ENCODE results near the gene OPALIN.

The OPALIN gene

DNA sequence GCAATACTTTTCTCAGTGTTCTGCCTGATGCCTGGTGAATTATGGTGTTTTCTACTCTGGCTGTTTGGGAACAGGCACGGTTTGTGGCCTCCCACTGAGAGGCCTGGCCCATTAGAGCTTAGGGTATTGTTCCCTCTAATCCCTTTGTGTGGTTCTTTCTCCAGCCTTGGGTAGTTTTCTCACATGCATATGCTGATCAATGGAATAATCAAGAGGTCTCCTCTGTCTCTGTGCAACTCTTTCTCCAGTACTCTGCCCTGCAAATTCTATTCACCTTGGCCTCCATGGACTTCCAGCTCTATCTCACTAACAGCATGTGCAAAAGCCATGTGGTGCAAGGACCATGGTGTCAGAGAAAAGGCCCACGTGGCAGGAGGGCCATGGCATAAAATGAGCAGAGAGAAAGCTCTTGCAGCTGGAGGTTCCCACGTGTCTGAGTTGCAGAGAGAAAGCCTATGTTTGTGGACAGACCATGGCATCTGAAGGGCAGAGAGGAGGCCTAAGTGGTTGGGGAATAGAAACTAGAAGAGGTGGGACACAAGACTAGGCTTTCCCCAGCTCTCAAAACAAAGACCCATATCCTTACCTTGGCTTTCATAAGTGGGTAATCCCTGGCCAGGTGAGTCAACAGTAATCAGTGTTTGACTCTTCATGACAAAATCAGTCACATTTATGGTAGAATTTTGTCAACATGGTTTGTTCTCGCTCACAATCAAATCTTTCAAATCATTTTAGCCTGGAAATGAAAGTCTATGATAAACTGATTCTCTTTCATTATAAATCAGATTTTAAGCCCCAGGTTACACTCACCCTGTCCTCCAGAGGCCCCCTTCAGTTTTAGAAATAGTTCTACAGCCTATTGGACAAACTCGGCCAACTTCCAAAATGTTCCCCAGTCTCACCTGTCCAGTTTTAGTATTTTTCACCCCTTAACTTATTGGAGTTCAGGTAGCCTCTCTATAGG, 17.3 kb downstream of the OPALIN start:
- Histone ChIP-seq H3K4me1 (ENCODE audit: control insufficient read depth in 2 of 2, insufficient read depth in 2 of 2, low read length in 2 of 2) (no peaks in the 10 kb centered on the region), H3K27ac (ENCODE audit: low read depth in 2 of 2, low read length in 2 of 2) (no peak overlapping the region), H3K9me3 (ENCODE audit: control insufficient read depth in 2 of 2, low read length in 2 of 2) (peaks cover 0 to 5% of the 10 kb centered on the region in 2 donors), H3K36me3 (ENCODE audit: control insufficient read depth in 2 of 2, insufficient read depth in 2 of 2, low read length in 2 of 2) (no peaks in the 10 kb centered on the region), H3K4me3 (ENCODE audit: low read length in 2 of 2) (no peak overlapping the region), H3K27me3 (ENCODE audit: control insufficient read depth in 2 of 2, insufficient read depth in 2 of 2, low read length in 2 of 2) (no peaks in the 10 kb centered on the region), H3K9ac (ENCODE audit: low read depth in 1 of 2, low read length in 2 of 2) (no peak overlapping the region)

DNA sequence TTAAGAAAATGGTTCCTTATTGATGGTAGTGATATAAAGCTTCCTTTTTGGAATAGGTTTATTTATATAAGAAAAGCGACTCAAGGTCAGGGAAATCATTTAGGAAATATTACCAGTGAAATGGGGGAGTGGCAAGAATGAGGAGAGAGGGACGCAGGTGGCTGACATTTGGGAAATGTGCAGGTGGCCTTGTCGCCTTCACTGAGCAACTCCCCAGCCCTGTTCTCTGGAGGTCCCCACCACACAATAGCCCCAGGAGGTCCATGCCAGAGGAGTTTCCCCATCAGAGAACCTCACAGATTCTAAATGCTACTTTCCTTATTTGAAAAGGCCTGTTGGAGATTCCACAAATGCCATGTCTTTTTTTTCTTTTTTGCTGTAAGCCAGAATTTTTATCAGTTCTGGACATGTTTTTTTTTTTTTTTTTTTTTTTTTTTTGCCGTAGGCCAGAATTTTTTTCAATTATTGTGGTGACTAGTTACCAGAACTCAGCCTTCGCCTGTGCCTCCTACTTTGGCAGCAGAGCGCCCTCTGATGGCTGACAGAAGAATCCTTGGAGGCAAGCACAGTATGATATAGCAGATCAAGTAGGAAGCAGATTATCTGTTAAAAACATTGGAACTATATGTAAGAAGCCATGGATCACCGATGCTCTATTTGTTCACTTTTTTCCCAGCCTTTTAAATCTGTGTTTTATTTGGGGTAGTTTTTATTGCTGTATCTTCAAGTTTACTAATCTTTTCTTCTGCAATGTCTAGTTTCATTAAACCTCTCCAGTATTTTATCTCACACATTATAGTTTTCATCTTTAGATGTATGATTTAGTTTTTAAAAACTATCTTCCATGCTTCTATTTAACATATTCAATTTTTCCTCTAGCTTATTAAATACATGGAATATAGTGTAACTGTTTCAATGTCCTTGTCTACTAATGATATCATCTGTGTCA, 18.6 kb downstream of the OPALIN start:
- no peaks in the 10 kb centered on the region for H3K9me3 ChIP-seq (ENCODE audit: control insufficient read depth in 2 of 2, low read length in 2 of 2)
- no peaks in the 10 kb centered on the region for H3K36me3 ChIP-seq (ENCODE audit: control insufficient read depth in 2 of 2, insufficient read depth in 2 of 2, low read length in 2 of 2)
- H3K4me1 ChIP-seq (ENCODE audit: control insufficient read depth in 2 of 2, insufficient read depth in 2 of 2, low read length in 2 of 2), result no peaks in the 10 kb centered on the region
- H3K9ac ChIP-seq (ENCODE audit: low read depth in 1 of 2, low read length in 2 of 2), result no peak overlapping the region
- H3K27ac ChIP-seq (ENCODE audit: low read depth in 2 of 2, low read length in 2 of 2), result no peak overlapping the region
- H3K27me3 ChIP-seq (ENCODE audit: control insufficient read depth in 2 of 2, insufficient read depth in 2 of 2, low read length in 2 of 2), result peaks cover 0 to 6% of the 10 kb centered on the region in 2 donors
- no peak overlapping the region for H3K4me3 ChIP-seq (ENCODE audit: low read length in 2 of 2)

DNA sequence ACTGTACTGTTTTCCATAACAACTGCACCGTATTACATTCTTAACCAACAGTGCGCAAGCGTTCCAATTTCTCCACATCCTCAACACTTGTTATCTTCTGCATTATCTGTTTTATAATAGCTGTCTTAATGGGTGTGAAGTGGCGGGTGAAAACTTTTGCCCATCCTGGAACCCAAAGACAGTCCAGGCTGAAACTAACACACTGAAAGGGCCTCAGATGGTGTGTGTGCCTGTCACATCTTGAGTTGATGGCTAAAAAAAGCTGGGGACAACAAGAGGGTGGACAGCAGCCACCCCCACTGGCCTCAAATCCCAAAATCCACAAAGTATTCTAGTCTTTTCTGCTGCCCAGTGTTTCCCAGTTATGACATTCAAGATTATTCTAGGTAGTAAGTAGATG, 19.4 kb downstream of the OPALIN start:
- Histone ChIP-seq H3K4me1 (ENCODE audit: control insufficient read depth in 2 of 2, insufficient read depth in 2 of 2, low read length in 2 of 2) (no peaks in the 10 kb centered on the region), H3K27ac (ENCODE audit: low read depth in 2 of 2, low read length in 2 of 2) (no peak overlapping the region), H3K4me3 (ENCODE audit: low read length in 2 of 2) (no peak overlapping the region), H3K36me3 (ENCODE audit: control insufficient read depth in 2 of 2, insufficient read depth in 2 of 2, low read length in 2 of 2) (no peaks in the 10 kb centered on the region), H3K9me3 (ENCODE audit: control insufficient read depth in 2 of 2, low read length in 2 of 2) (no peaks in the 10 kb centered on the region), H3K27me3 (ENCODE audit: control insufficient read depth in 2 of 2, insufficient read depth in 2 of 2, low read length in 2 of 2) (peaks cover 4 to 6% of the 10 kb centered on the region in 2 donors), H3K9ac (ENCODE audit: low read depth in 1 of 2, low read length in 2 of 2) (no peak overlapping the region)

DNA sequence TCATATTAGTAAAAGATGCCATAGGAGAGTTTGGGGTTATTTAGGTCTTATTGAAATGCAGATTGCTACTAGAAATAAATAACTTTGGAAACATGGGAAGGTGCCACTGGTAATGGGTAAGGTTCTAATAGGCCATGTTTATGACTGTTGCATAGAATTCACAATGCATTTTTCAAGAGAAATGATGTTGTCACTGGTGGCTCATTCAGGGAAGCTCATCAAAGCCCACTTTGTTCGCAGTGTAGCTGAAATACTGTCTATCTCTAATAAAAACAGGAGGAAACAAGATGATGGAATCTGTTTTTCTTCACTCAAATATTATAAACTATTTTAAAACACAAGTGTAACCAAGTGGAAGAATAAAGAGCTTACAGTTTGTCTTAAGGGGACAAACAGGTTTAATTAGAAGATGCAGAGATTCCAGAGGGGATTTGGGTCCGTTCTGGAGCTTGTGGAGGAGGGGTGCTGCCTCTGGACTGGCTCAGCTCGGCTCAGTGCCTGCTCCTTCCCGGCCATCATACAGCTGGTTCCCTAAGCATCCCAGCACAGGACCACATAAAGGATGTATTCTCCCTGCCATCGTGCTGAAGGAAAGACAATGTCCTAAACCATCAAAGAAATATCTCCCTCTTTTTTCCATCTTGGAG, 20.4 kb downstream of the OPALIN start:
- Histone ChIP-seq H3K27me3 (ENCODE audit: control insufficient read depth in 2 of 2, insufficient read depth in 2 of 2, low read length in 2 of 2) (peaks cover 6 to 7% of the 10 kb centered on the region in 2 donors), H3K9me3 (ENCODE audit: control insufficient read depth in 2 of 2, low read length in 2 of 2) (no peaks in the 10 kb centered on the region), H3K9ac (ENCODE audit: low read depth in 1 of 2, low read length in 2 of 2) (no peak overlapping the region)

DNA sequence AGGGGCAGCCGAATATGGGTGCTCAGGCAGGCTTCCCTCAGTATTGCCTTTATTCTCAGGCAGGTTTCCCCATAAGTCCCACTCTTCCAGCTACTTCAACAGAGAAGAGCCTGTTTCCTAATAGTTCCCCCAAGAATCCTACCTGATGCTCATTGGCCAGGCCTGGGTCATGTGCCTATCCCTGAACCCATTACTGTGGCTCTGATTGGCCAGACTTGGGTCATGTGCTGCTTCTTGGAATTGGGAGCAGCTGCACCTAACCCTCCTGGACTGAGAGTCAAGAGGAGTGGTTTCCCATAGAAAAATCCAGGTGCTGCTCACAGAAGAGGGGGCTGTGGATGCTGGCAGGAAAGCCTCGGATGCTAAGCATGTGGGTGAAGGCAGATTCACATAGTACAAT, 21.7 kb downstream of the OPALIN start:
- H3K4me3 ChIP-seq (ENCODE audit: low read length in 2 of 2), result no peak overlapping the region
- H3K4me1 ChIP-seq (ENCODE audit: control insufficient read depth in 2 of 2, insufficient read depth in 2 of 2, low read length in 2 of 2), result no peaks in the 10 kb centered on the region
- peaks cover 6 to 7% of the 10 kb centered on the region in 2 donors for H3K27me3 ChIP-seq (ENCODE audit: control insufficient read depth in 2 of 2, insufficient read depth in 2 of 2, low read length in 2 of 2)
- no peak overlapping the region for H3K9ac ChIP-seq (ENCODE audit: low read depth in 1 of 2, low read length in 2 of 2)
- H3K9me3 ChIP-seq (ENCODE audit: control insufficient read depth in 2 of 2, low read length in 2 of 2), result no peaks in the 10 kb centered on the region
- H3K27ac ChIP-seq (ENCODE audit: low read depth in 2 of 2, low read length in 2 of 2), result no peak overlapping the region
- no peaks in the 10 kb centered on the region for H3K36me3 ChIP-seq (ENCODE audit: control insufficient read depth in 2 of 2, insufficient read depth in 2 of 2, low read length in 2 of 2)

More for the DNA sequence above, 20.4 kb downstream of the OPALIN start:
- no peak overlapping the region for H3K4me3 ChIP-seq (ENCODE audit: low read length in 2 of 2)
- H3K27ac ChIP-seq (ENCODE audit: low read depth in 2 of 2, low read length in 2 of 2), result no peak overlapping the region
- no peaks in the 10 kb centered on the region for H3K36me3 ChIP-seq (ENCODE audit: control insufficient read depth in 2 of 2, insufficient read depth in 2 of 2, low read length in 2 of 2)
- H3K4me1 ChIP-seq (ENCODE audit: control insufficient read depth in 2 of 2, insufficient read depth in 2 of 2, low read length in 2 of 2), result no peaks in the 10 kb centered on the region

DNA sequence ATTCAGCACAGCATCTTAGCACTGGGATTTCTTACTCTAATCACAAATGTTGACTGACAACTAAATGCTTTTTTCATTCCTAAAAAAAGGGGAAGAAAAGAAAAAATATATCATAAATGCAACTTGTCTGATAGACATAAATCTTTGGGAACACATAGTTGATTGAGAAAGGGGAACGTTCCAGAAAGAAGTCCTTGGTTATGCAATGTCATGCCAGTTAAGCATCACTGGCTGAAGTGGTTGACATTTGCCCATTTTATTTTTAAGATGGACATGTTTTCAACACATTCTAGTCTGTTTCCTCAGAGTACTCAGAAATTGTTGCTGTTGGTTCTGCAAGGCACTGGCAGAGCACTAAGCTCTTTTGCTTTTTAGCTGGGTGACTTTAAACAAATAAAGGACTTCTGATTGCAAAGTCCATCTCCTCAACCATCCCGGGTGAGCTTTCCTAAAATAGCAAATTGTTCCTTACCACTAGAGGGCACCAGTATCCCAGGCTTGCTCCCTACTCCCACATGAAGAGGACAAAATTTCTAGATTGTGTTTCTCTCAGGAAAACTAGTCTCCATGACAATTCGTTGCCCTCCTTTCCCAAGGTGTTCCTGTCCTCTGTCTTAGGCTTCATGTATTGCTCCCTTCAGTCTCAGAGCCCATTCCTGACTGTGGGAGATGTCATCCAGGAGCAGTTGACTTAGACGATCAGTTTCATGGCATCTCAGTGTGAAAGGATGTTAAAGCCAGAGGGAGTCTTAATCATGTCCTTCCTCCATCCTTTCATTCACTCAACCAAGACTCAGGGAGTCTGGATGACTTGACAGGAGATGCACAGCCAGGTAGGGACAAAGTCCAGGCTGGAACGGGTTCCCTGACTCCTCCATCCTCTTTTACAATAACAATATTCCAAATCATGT, 23.9 kb downstream of the OPALIN start:
- Histone ChIP-seq H3K36me3 (ENCODE audit: control insufficient read depth in 2 of 2, insufficient read depth in 2 of 2, low read length in 2 of 2) (no peaks in the 10 kb centered on the region), H3K9ac (ENCODE audit: low read depth in 1 of 2, low read length in 2 of 2) (no peak overlapping the region), H3K4me3 (ENCODE audit: low read length in 2 of 2) (no peak overlapping the region), H3K9me3 (ENCODE audit: control insufficient read depth in 2 of 2, low read length in 2 of 2) (no peaks in the 10 kb centered on the region), H3K27me3 (ENCODE audit: control insufficient read depth in 2 of 2, insufficient read depth in 2 of 2, low read length in 2 of 2) (peaks cover 6 to 7% of the 10 kb centered on the region in 2 donors), H3K27ac (ENCODE audit: low read depth in 2 of 2, low read length in 2 of 2) (no peak overlapping the region), H3K4me1 (ENCODE audit: control insufficient read depth in 2 of 2, insufficient read depth in 2 of 2, low read length in 2 of 2) (no peaks in the 10 kb centered on the region)

DNA sequence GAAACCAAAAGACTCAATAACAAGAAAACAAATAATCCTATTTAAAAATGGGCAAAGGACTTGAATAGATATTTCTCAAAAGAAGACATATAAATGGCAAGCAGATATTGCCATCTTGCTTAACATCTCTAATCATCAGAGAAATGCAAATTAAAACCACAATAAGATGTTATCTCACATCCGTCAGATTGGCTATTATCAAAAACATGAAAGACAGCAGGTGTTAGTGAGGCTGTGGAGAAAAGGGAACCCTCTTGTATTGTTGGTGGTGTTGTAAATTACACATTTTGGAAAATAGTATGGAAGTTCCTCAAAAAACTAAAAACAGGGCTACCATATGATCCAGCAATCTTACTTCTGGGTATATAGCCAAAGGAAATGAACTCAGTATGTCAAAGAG, 25.7 kb downstream of the OPALIN start:
- Histone ChIP-seq H3K4me3 (ENCODE audit: low read length in 2 of 2) (no peak overlapping the region), H3K27me3 (ENCODE audit: control insufficient read depth in 2 of 2, insufficient read depth in 2 of 2, low read length in 2 of 2) (peaks cover 6 to 7% of the 10 kb centered on the region in 2 donors), H3K27ac (ENCODE audit: low read depth in 2 of 2, low read length in 2 of 2) (no peak overlapping the region), H3K9me3 (ENCODE audit: control insufficient read depth in 2 of 2, low read length in 2 of 2) (no peaks in the 10 kb centered on the region), H3K4me1 (ENCODE audit: control insufficient read depth in 2 of 2, insufficient read depth in 2 of 2, low read length in 2 of 2) (no peaks in the 10 kb centered on the region), H3K9ac (ENCODE audit: low read depth in 1 of 2, low read length in 2 of 2) (no peak overlapping the region), H3K36me3 (ENCODE audit: control insufficient read depth in 2 of 2, insufficient read depth in 2 of 2, low read length in 2 of 2) (no peaks in the 10 kb centered on the region)

DNA sequence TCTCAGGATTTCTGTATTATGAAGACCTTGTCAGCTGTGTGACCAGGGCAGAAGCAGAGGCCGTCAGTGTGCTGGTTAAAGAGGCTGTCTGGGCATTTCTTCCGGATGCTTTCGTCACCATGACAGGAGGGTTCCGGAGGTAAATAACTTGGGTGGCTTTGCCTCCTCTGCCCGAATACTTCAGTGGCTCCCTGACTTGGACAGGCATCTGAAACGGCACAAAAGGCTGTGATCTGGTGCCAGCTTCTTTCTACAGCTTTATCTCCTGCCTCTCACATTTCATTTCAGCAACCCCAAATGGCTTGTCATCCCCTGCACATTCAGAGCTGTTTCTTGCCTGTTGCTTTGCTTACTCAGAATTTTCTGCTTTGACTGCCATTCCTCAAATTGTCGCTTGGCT, 31.3 kb downstream of the OPALIN start:
- H3K36me3 ChIP-seq (ENCODE audit: control insufficient read depth in 2 of 2, insufficient read depth in 2 of 2, low read length in 2 of 2), result no peaks in the 10 kb centered on the region
- no peak overlapping the region for H3K4me3 ChIP-seq (ENCODE audit: low read length in 2 of 2)
- H3K27me3 ChIP-seq (ENCODE audit: control insufficient read depth in 2 of 2, insufficient read depth in 2 of 2, low read length in 2 of 2), result no peaks in the 10 kb centered on the region
- no peaks in the 10 kb centered on the region for H3K4me1 ChIP-seq (ENCODE audit: control insufficient read depth in 2 of 2, insufficient read depth in 2 of 2, low read length in 2 of 2)
- H3K9me3 ChIP-seq (ENCODE audit: control insufficient read depth in 2 of 2, low read length in 2 of 2), result no peaks in the 10 kb centered on the region
- no peak overlapping the region for H3K27ac ChIP-seq (ENCODE audit: low read depth in 2 of 2, low read length in 2 of 2)
- H3K9ac ChIP-seq (ENCODE audit: low read depth in 1 of 2, low read length in 2 of 2), result no peak overlapping the region

DNA sequence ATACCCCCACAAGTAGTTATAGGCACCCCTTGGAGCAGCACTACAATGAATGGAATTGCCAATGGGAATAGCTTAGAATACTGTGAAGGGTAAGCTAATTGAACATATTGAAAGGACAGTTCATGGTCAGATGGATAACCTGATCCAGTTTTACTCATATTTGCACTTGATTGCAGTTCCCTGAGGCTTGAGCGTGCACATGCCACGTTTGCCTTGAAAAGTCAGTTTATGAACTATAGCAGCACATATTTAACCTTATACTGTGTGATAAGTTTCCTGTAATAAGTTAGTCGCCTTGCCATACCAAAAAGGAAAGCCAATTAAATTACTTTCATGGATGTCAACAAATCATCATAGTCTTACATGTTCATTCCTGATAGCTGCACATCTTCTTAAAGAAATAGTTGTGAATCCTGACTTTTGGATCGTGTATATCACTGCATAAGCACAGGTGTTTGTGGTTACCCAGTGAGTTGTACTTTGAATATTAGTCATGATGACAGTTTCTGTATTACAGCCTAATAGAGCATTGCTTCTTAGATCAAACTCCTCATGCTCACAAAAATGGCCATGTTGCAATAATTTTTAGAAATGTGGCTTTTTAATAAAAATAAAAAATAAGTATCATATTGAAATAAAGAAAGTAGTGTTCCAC, 33.0 kb downstream of the OPALIN start:
- Histone ChIP-seq H3K4me1 (ENCODE audit: control insufficient read depth in 2 of 2, insufficient read depth in 2 of 2, low read length in 2 of 2) (no peaks in the 10 kb centered on the region), H3K9me3 (ENCODE audit: control insufficient read depth in 2 of 2, low read length in 2 of 2) (no peaks in the 10 kb centered on the region)

More for the DNA sequence above, 33.0 kb downstream of the OPALIN start:
- Histone ChIP-seq H3K4me3 (ENCODE audit: low read length in 2 of 2) (no peak overlapping the region), H3K36me3 (ENCODE audit: control insufficient read depth in 2 of 2, insufficient read depth in 2 of 2, low read length in 2 of 2) (no peaks in the 10 kb centered on the region), H3K27ac (ENCODE audit: low read depth in 2 of 2, low read length in 2 of 2) (no peak overlapping the region), H3K9ac (ENCODE audit: low read depth in 1 of 2, low read length in 2 of 2) (no peak overlapping the region), H3K27me3 (ENCODE audit: control insufficient read depth in 2 of 2, insufficient read depth in 2 of 2, low read length in 2 of 2) (no peaks in the 10 kb centered on the region)
